Activated B cell treated with CpG ODN at 0.5 μM for 24 hours (primary cell): ENCODE data around the gene LDLRAD4. TPM values are rescaled to one million over a fixed set of nuclear protein-coding genes. Genes with fewer than 3 reads are reported as not detected.

ENCODE experiments used
- ATAC-seq: fragments of 200-7000 bp; cut with Tn5 transposase; one replicate; pipeline ENCODE4 v1.10.0; 2021; ENCODE audit warnings: low read depth, mild to moderate bottlenecking, moderate library complexity
- CTCF ChIA-PET: fragments of 350-600 bp; sonication (Branson Sonifier 250); formaldehyde crosslinking; loops from one replicate; lab custom pipeline; 2021; ENCODE audit warnings: antibody characterized with exemption; lab: Charles Lee
- POLR2A ChIA-PET: fragments of 350-600 bp; sonication (Branson Sonifier 250); formaldehyde crosslinking; loops from one replicate; lab custom pipeline; 2021; ENCODE audit warnings: antibody characterized with exemption; lab: Charles Lee
- DNase-seq: peaks from one replicate; pipeline ENCODE4 v3.0.0; 2022
- H3K27ac Mint-ChIP-seq: one replicate; pipeline ENCODE4 v1.8.0; 2020; ENCODE audit warnings: mixed read lengths
- H3K27me3 Mint-ChIP-seq: one replicate; pipeline ENCODE4 v1.8.0; 2021; ENCODE audit warnings: mixed read lengths
- H3K36me3 Mint-ChIP-seq: one replicate; pipeline ENCODE4 v1.8.0; 2021; ENCODE audit warnings: low read depth, mixed read lengths
- H3K4me1 Mint-ChIP-seq: one replicate; pipeline ENCODE4 v1.8.0; 2021; ENCODE audit warnings: mixed read lengths
- H3K4me3 Mint-ChIP-seq: one replicate; pipeline ENCODE4 v1.8.0; 2020; ENCODE audit warnings: mild to moderate bottlenecking, mixed read lengths
- H3K9me3 Mint-ChIP-seq: one replicate; pipeline ENCODE4 v1.8.0; 2020; ENCODE audit warnings: mixed read lengths
- CTCF ChIP-seq: fragments of 200-600 bp; IDR thresholded peaks from one replicate; pipeline ENCODE4 v1.8.0; 2022; ENCODE audit warnings: antibody characterized with exemption, mild to moderate bottlenecking
- intact Hi-C: fragments of 100-400 bp; cut with micrococcal nuclease; formaldehyde crosslinking; loops from one replicate; pipeline ENCODE4 v1.15.1; 2024
- total RNA-seq: library from RNA; stranded (reverse); gene quantifications from 2 replicates; pipeline ENCODE4 v1.2.3, GENCODE V29; 2022

The LDLRAD4 gene
- total RNA-seq, 1 donor from 2014 or later, result 66.9 TPM

- intact Hi-C loops, result no loop called here
- ATAC-seq, result no peak
- Mint-ChIP-seq H3K27ac (no peak overlapping the region), H3K4me3 (no peak overlapping the region), H3K4me1 (no peaks in the 10 kb centered on the region), H3K27me3 (peaks cover 2% of the 10 kb centered on the region), H3K9me3 (no peaks in the 10 kb centered on the region), H3K36me3 (no peaks in the 10 kb centered on the region)
- no peak for DNase-seq
- CTCF ChIA-PET, result no interaction called here
- no peak for TF ChIP-seq CTCF
- POLR2A ChIA-PET, result interaction anchor here (1.0 kb wide), 1 partner anchor 20 kb away, joined by 3 read pairs; no protein-coding TSS in a partner anchor
These were observed 176.2 kb downstream of the LDLRAD4 start for GRCh38 chr18:13394801-13395200.

- Mint-ChIP-seq H3K4me1 (no peaks in the 10 kb centered on the region), H3K27ac (no peak overlapping the region), H3K4me3 (no peak overlapping the region), H3K9me3 (no peaks in the 10 kb centered on the region), H3K27me3 (peaks cover 2% of the 10 kb centered on the region), H3K36me3 (no peaks in the 10 kb centered on the region)
- ATAC-seq (no peak), DNase-seq (no peak)
- TF ChIP-seq CTCF, result no peak
- ChIA-PET CTCF (no interaction called here), POLR2A (no interaction called here)
- intact Hi-C loops, result no loop called here
These were observed 177.0 kb downstream of the LDLRAD4 start for GRCh38 chr18:13395577-13395976.

GRCh38 chr18:13397504-13398163, 179.1 kb downstream of the LDLRAD4 start:
- ATAC-seq, result no peak
- Mint-ChIP-seq H3K27ac (no peak overlapping the region), H3K36me3 (no peaks in the 10 kb centered on the region), H3K4me3 (no peak overlapping the region), H3K9me3 (no peaks in the 10 kb centered on the region), H3K4me1 (no peaks in the 10 kb centered on the region), H3K27me3 (no peaks in the 10 kb centered on the region)
- ChIA-PET CTCF (no interaction called here), POLR2A (no interaction called here)
- no peak for DNase-seq
- intact Hi-C loops, result no loop called here
- TF ChIP-seq CTCF, result no peak

GRCh38 chr18:13398631-13399030, 180.1 kb downstream of the LDLRAD4 start:
- intact Hi-C loops, result no loop called here
- no peaks in the 10 kb centered on the region for H3K4me1 Mint-ChIP-seq

GRCh38 chr18:13399511-13399910, 181.0 kb downstream of the LDLRAD4 start:
- no peaks in the 10 kb centered on the region for H3K4me1 Mint-ChIP-seq
- ChIA-PET POLR2A (no interaction called here), CTCF (no interaction called here)
- no peaks in the 10 kb centered on the region for H3K27me3 Mint-ChIP-seq
- ATAC-seq, result no peak
- H3K9me3 Mint-ChIP-seq, result no peaks in the 10 kb centered on the region
- H3K36me3 Mint-ChIP-seq, result no peaks in the 10 kb centered on the region
- DNase-seq, result no peak
- no peak overlapping the region for H3K4me3 Mint-ChIP-seq
- intact Hi-C loops, result no loop called here
- TF ChIP-seq CTCF, result no peak
- H3K27ac Mint-ChIP-seq, result no peak overlapping the region

More at GRCh38 chr18:13398631-13399030, 180.1 kb downstream of the LDLRAD4 start:
- ChIA-PET POLR2A (no interaction called here), CTCF (no interaction called here)
- no peak for ATAC-seq
- TF ChIP-seq CTCF, result no peak
- no peak overlapping the region for H3K27ac Mint-ChIP-seq
- no peaks in the 10 kb centered on the region for H3K36me3 Mint-ChIP-seq
- no peaks in the 10 kb centered on the region for H3K9me3 Mint-ChIP-seq
- H3K27me3 Mint-ChIP-seq, result no peaks in the 10 kb centered on the region
- no peak for DNase-seq
- no peak overlapping the region for H3K4me3 Mint-ChIP-seq
